T-helper 9 cell (primary cell): Measurements from ENCODE around the gene TRIO.
"Not testable (repeated sequence)": the region's sequence is repeated elsewhere in the genome, so short reads cannot be mapped to it uniquely, and the experiment has no call there.

Source experiments
- DNase-seq: peaks from one replicate; pipeline ENCODE4 v3.0.0-alpha.2; 2020

TRIO gene

GRCh38 chr5:14187660-14188059 lies 44.5 kb downstream of the TRIO start:
- no peak for DNase-seq

GRCh38 chr5:14188778-14189177 lies 45.6 kb downstream of the TRIO start:
- DNase-seq = no peak

DNA sequence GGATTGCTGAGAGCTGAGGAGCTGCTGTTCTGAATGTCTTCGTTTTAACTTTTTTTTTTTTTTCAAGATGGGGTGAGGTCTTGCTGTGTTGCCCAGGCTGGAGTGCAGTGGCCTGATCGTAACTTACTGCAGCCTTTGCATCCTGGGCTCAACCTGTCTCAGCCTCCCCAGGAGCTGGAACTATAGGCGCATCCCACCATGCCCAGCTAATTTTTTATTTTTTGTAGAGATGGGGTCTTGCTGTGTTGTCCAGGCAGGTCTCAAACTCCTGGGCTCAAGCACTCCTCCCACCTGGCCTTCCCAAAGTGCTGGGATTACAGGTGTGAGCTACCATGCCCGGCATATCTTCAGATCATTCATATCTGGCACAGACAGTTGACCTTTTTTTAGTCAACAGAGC lies 46.5 kb downstream of the TRIO start:
- no peak for DNase-seq

DNA sequence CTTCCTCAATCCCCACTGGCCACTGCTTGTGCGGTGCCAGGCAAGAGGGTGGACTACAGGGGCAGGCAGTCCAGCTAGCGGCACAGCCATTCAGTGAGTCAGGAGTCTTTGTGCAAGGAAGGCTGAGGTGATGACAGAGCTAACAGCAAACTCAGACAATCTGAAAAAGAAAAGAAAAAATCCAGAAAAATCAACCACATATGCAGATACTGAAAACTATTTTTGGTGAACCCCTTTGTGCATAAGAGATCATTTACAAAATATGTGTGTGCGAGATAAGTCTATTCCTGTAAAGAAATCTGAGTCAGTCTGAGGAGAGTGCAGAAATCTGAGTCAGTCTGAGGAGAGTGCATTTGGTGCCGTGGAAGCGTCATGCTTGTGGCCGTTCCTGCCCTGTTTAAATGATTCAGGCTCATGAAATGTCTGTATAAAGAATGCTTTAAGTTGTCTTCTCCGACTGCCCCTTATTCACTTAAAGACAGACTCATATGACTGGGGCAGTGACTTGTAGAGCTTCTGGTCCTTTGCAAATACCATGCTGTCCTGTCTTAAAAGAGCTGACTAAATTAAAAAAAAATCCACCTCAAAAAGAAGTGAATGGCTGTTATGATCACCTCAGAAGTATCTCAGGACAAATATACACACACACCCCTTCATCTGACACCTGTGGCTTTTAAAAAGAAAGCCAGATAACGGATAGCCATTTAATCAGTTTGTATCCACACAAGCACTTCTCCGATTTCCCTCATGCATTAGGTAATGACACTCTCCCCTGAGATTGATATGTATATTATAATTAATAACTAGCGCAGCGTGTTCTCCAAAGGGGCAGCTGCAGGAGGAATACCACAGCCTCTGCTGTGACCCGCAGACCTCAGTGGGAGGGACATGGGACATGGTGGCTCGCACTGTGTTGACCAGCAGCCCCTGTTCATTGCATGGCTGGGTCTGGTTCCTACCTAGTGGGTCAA lies 47.3 kb downstream of the TRIO start:
- no peak for DNase-seq

DNA sequence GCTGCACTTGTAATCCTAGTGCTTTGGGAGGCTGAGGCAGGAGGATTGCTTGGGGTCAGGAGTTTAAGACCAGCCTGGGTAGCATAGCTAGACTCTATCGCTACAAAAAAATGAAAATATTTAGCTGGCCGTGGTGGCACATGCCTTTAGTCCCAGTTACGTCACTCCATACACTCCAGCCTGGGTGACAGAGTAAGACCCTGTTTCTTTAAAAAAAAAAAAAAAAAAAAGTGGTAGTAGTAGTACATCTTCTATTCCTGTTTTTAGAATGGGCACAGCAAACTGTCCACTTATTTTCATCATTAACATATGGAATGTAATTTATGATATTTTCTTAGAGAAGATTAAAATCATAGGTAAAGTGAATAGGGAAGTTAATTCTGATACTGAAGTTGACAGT lies 48.2 kb downstream of the TRIO start:
- DNase-seq = no peak

GRCh38 chr5:14193496-14193895 lies 50.4 kb downstream of the TRIO start:
- DNase-seq = no peak

DNA sequence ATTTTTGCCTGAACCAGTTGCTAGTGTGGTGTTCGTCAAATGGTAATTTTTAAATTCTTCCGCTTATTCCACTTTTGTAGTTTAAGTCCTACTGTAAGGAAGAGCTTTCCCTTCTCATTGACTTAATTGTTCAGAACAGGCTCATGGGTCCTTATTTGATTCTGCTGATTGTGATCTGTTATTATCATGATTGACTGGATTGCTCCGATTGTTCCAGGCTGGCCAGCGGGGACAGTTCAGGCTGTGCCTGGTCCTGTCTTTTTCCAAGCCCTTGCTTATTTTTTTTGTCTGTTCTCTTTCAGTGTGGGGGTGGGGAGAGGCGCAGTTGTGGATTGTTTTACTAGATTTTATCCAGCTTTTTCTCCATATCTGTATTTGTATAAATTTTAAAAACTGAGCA lies 52.4 kb downstream of the TRIO start:
- no peak for DNase-seq

DNA sequence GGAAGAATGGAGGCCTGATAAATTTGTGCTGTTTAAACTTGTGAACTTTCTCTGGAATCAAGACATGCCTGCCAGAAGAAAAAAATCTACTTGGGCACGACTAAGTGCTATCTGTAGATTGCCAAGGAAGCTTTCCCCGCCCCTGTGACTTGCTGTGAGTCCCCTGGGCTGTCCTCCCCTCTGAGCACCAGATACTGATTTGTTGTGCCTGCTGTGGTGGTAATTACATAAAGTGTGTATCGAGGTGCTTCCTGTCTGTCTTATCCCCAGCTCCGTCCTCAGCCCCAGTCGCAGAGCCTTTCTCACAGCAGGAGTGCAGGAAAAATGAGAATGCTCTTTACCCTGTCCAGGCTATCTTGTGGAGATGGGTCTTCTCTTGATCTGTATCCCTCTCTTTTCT lies 53.9 kb downstream of the TRIO start:
- DNase-seq = no peak

DNA sequence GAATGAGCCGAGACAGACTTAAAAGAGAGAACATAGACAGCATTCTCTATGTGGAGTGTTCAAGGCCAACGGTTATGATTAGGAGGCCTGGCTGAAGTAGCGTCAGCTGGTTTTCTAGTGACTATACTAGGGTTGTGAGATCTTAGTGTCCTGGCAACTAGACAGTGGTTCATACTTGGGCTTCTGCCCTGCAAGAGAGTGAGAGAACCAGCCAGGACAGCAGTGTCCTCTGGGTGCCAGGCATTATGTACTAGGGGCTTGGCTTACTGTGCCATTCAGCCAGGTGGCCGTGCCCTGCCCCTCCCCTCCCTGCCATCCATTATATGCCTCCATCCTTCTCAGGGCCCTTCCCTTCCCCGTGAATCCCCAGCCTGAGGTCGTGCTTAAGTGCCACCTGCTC lies 56.8 kb downstream of the TRIO start:
- no peak for DNase-seq

- no peak for DNase-seq
Observed at GRCh38 chr5:14200312-14200990, 57.3 kb downstream of the TRIO start.

DNA sequence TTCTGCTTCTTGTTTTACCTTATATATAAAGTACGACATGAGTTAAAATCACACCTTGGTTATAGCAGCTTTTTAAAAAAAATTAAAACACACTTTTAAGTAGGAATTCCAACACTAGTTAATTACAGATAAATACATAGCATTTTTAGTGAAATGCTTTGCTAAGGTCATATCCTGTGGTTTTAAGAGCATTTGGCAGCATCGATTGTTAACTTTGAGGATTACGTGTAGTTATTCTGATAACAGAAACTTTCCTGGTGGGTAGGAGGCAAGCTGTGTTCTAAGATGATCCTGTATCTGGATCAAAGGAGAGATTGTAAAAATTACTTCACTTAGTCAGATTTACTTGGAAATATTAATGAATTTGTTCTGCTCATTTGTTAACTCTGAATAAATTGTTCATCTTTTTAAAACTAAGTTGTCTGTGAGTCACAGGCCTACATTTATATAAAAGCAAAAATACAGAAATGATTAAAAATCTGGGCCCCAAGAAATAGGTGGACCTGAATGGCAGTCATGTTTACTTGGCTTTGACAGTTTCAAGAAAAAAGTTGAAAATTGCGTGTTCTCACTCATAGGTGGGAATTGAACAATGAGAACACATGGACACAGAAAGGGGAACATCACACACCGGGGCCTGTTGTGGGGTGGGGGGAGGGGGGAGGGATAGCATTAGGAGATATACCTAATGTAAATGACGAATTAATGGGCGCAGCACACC lies 58.3 kb downstream of the TRIO start:
- DNase-seq = no peak

DNA sequence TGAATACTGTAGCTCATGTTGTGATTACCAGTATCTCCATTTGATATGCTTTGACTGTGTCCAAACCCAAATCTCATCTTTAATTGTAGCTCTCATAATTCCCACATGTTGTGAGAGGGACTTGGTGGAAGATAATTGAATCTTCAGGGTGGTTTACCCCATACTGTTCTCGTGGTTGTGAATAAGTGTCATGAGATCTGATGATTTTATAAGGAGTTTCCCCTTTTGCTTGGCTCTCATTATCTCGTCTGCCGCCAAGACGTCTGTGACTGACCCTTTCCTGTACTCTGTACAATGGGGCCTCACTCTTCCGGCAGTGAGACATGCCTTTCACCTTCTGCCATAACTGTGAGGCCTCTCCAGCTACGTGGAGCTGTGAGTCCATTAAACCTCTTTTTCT lies 59.3 kb downstream of the TRIO start:
- no peak for DNase-seq

DNA sequence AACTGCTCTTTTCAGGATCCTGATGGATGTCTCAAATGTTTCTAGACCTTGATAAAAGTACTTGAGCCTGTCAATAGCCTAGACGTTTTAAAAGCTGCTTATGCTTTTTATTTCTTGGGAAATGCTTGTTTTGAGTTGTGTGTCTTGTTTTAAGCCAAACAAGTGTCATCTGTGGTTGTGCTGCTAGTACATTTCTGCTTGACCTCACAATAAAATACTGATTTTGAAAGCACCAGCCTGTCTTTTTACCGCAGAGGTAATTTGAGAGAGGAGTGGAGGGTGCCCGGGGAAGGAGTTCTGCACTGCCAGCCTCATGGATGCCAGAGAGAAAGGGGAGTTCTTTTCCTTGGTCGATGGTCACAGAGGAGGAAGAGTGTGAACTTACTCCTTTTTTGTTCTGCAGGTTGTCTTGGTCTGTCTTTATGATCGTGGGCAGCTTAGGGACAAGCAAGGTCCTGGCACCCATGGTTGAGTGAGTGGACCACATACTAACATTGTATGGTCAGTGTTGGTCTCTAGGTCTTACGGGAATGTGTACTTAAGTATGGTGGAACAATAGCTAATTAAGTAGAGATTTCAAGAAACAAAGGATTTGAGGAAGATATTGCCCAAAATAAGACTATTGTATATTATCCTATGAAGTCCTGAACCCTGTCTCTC lies 61.0 kb downstream of the TRIO start:
- DNase-seq = no peak

DNA sequence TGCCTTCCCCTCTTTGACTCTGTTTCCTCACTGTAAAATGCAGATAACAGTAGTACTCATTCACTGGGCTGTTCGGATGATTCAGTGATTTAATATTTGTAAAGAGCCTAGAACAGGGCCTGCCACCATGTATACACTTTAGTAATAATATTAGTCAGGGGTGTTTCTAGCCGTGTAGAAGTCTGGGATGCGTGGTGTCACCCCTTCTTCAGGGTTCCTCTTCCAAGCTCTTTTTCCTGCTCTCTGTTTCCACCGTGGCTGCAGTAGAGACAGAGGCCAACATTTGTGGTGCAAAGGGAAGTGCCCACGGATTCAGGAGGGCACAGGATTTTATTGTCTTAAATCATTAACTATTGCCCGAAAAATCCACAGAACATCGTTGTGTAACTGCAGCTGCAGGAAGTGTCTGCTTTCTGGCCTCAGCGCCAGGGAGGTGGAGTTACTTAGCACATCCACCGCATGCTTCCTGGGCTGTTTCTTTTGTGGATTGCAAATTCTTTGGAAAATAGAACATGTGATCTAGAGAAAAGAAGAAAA lies 61.7 kb downstream of the TRIO start:
- no peak for DNase-seq

DNA sequence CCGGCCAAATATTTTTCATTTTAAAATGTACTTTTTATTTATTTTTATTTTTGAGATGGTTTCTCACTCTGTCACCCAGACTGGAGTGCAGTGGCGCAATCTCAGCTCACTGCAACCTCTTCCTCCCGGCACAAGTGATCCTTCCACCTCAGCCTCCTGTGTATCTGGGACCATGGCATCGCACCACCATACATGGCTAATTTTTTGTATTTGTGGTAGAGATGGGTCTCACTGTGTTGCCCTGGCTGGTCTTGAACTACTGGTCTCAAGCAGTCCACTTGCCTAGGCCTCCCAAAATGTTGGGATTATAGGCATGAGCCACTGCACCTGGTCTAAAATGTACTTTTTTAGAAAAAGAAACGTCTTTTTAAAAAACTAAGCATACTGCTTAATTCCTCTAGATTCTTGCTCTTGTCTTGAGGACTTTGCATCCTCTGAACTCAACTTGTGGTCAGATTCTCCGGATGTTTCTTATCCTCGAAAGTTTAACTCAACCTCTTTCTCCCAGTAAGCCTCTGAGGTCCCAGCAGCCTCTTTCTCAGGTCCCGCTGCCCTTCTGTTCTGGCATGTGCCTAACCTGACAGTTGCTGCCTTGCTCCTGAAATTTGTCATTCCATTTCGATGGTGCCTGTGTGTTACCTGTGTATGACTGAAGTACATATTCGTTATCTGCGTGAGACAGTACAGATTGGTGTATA lies 63.0 kb downstream of the TRIO start:
- no peak for DNase-seq

DNA sequence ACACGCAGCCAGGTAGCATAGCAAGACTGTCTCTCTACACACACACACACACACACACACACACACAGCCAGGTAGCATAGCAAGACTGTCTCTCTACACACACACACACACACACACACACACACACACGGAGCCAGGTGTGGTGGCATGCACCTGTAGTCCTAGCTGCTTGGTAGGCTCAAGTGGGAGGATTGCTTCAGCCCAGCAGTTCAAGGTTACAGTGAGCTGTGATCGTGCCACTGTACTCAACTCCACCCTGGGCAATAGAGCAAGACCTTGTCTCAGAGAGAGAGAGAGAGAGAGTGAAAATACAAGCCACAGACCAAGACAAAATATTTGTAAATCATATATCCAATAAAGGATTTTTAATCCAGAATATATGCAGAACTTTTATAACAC lies 64.3 kb downstream of the TRIO start:
- DNase-seq = not testable (repeated sequence)

- DNase-seq = no peak
Observed at GRCh38 chr5:14208071-14209021, 65.2 kb downstream of the TRIO start.

DNA sequence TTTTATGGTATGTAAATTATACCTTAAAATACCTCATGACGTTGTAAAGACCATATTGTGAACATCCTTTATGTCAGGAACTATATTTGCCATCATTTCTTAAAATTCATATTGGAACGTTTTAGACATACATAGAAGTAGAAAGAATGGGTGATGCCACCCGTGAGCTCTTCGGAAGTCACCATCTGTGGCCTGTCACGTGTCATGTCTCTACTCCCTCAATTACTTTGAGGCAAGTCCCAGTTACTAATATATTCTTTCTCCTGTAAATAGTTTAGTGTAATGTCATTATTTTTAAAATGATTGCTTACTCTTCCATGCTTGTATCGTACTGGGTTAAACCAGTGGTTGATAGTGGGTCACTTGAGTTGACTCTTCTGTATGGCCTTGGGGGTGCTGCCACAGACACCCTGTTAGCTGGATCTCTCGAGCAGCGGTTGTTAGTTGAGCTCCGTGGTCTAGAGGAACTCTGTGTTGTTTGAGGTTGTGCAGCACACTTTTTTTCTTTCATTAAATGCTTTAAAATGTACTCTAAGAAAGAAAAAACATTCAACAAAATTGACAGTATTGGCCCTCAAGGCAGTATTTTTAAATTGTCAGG lies 66.2 kb downstream of the TRIO start:
- DNase-seq = no peak

- DNase-seq = no peak
Observed at GRCh38 chr5:14209836-14210235, 66.7 kb downstream of the TRIO start.

DNA sequence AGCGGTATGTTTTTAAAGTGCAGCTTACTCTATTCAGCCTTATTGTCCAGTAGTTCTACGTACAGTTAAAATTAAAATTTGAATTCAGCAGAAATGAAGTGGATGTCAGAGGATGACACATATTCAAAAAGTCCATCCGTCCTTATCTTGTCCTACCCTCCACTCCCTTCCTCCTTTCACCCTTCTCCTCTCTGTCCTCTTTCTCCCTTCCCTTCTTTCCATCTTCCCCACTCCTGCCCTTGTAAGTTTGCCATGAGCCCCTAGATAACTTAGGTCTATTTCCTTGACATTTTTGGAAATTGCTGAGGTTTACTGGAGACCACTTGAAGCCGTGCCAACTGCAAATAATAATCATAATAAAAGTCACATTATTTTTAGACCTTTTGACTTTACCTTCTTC lies 67.6 kb downstream of the TRIO start:
- DNase-seq = no peak
